Airway epithelial cell (primary cell): Measurements from ENCODE around the gene MTMR6. TPM values are rescaled to one million over a fixed set of nuclear protein-coding genes. Genes with fewer than 3 reads are reported as not detected.

Experiments
- total RNA-seq: library from RNA; depleted of rRNA; stranded (reverse); fragments of >200 nt; gene quantifications from 2 replicates; pipeline ENCODE4 v1.2.3, GENCODE V29; 2015

MTMR6 gene
- total RNA-seq: 14.1 and 20.2 TPM in 2 replicates

GRCh38 chr13:25286969-25287961 lies at the start of gene MTMR6:
TSS of gene MTMR6 (minus strand) at chr13:25287488. CDS start at chr13:25287247, 241 bp downstream.

GRCh38 chr13:25301347-25302113 lies 14.2 kb upstream of the MTMR6 start, which contains the start of gene NUP58:
TSS of gene NUP58 (plus strand) at chr13:25301625. CDS start at chr13:25301774, 149 bp downstream.

Other genes with a start within 250 kb of the MTMR6 start
- gene PABPC3, start 191.4 kb downstream of the MTMR6 start, total RNA-seq: 0.07 TPM in 1 of 2 replicates, not detected in the other
- gene AMER2, start 115.2 kb downstream of the MTMR6 start, total RNA-seq: not detected in 2 replicates
- 42.3 and 87.3 TPM in 2 replicates for gene NUP58, start 14.1 kb upstream of the MTMR6 start, total RNA-seq
- gene ATP8A2, start 84.5 kb upstream of the MTMR6 start, total RNA-seq: under 0.01 and 0.07 TPM in 2 replicates